ENCODE measurements around the gene CDH13.

Gene CDH13

GRCh38 chr16:83581082-83581481, 954.3 kb downstream of the CDH13 start:
- intact Hi-C loops (cut with DNase I; ENCODE audit: low total_unique reads) = no loop called here
- Histone ChIP-seq H3K4me1 (no peaks in the 10 kb centered on the region), H3K27ac (no peak overlapping the region), H3K36me3 (no peaks in the 10 kb centered on the region), H3K9me3 (peaks cover 0 to under 1% (median 0%) of the 10 kb centered on the region in 3 donors), H3K4me3 (no peak overlapping the region), H3K27me3 (no peaks in the 10 kb centered on the region)
- no peak for DNase-seq
- TF ChIP-seq CTCF (IDR thresholded peaks at IDR 0.05) = no peak

- intact Hi-C loops (cut with DNase I; ENCODE audit: low total_unique reads) = no loop called here
- TF ChIP-seq CTCF (IDR thresholded peaks at IDR 0.05) = no peak
- no peak for DNase-seq
- H3K27me3 ChIP-seq = no peaks in the 10 kb centered on the region
- no peaks in the 10 kb centered on the region for H3K36me3 ChIP-seq
- H3K4me3 ChIP-seq = no peak overlapping the region
- H3K27ac ChIP-seq = no peak overlapping the region
- H3K4me1 ChIP-seq = no peaks in the 10 kb centered on the region
- no peaks in the 10 kb centered on the region for H3K9me3 ChIP-seq
These were observed 955.4 kb downstream of the CDH13 start for GRCh38 chr16:83581994-83582747.

DNA sequence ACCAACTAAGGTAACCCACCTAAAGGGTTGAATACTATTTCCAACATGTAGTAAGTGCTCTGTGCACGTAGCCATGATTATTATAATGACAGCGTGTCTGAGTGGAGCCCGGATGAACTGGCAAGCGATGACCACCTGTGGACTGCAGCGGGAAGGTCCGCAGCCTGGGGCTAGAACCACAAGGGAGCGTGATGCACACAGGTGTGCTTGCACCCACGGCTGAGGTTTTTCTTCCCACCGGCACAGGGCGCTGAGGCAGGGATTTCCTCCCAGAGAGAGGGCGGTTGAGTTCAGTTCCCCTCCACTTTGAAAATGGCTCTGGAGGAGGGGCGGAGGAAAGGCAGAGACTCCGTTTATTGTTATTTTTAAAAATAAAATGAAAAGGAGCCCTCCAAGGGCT, 959.3 kb downstream of the CDH13 start:
- TF ChIP-seq CTCF (IDR thresholded peaks at IDR 0.05) = no peak
- H3K36me3 ChIP-seq = no peaks in the 10 kb centered on the region
- intact Hi-C loops (cut with DNase I; ENCODE audit: low total_unique reads) = loop anchor here (5.0 kb wide), 1 partner anchor 949 kb away; no protein-coding TSS in a partner anchor

DNA sequence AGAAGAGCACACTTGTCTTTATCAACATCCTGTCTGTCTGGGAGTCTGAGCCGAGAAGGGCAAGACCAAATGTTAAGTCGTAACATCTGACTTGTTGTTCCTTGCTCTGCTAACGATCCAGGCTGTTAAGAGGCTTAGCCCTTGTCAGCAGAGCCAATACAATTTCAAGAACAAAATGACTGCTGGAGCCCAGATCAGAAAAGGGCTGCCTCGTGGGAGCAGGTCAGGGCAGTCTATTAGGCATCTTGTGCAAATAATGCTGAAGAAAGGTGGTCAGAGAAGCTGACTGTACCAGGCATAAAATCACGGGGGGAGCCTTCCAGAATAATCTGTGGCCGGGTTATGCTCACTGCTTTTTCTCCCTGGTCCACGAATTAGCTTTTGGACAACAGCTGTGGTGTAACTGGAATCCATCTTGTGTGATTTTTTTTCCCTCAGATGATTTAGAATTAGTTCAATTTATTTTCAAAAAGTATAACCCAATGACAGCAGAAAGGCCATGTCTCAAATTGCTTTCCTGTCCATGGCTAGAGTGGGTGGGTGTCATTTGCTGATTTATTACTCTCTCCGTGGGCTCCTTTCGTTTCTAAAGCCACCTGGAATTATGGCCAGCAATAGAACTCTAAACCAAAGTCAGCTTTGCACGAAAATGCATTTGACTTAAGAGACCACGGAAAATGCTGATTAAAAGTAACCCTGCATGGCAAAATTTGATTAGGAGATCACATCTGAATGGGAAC, 959.9 kb downstream of the CDH13 start:
- H3K9me3 ChIP-seq = no peaks in the 10 kb centered on the region
- intact Hi-C loops (cut with DNase I; ENCODE audit: low total_unique reads) = loop anchor here (5.0 kb wide), 1 partner anchor 949 kb away; no protein-coding TSS in a partner anchor
- TF ChIP-seq CTCF (IDR thresholded peaks at IDR 0.05) = no peak
- H3K4me1 ChIP-seq = no peaks in the 10 kb centered on the region
- H3K36me3 ChIP-seq = no peaks in the 10 kb centered on the region
- no peak overlapping the region for H3K4me3 ChIP-seq
- H3K27ac ChIP-seq = no peak overlapping the region
- H3K27me3 ChIP-seq = no peaks in the 10 kb centered on the region
- DNase-seq = no peak

More for the DNA sequence above, 959.3 kb downstream of the CDH13 start:
- no peaks in the 10 kb centered on the region for H3K27me3 ChIP-seq
- no peak for DNase-seq
- H3K27ac ChIP-seq = no peak overlapping the region
- no peaks in the 10 kb centered on the region for H3K4me1 ChIP-seq
- no peak overlapping the region for H3K4me3 ChIP-seq
- no peaks in the 10 kb centered on the region for H3K9me3 ChIP-seq

GRCh38 chr16:83587201-83587600, 960.4 kb downstream of the CDH13 start:
- H3K27me3 ChIP-seq = no peaks in the 10 kb centered on the region
- TF ChIP-seq CTCF (IDR thresholded peaks at IDR 0.05) = no peak
- H3K4me3 ChIP-seq = no peak overlapping the region
- H3K4me1 ChIP-seq = no peaks in the 10 kb centered on the region
- no peak for DNase-seq
- no peak overlapping the region for H3K27ac ChIP-seq
- no peaks in the 10 kb centered on the region for H3K9me3 ChIP-seq
- intact Hi-C loops (cut with DNase I; ENCODE audit: low total_unique reads) = loop anchor here (5.0 kb wide), 1 partner anchor 950 kb away; no protein-coding TSS in a partner anchor
- no peaks in the 10 kb centered on the region for H3K36me3 ChIP-seq

All from tibial artery (tissue), 4 donors.